ENCODE data around the gene UTP14A. TPM values are rescaled to one million over a fixed set of nuclear protein-coding genes. Genes with fewer than 3 reads are reported as not detected.
A peak's percentile ranks its signal among the peaks of the same experiment; 100 is the strongest.

UTP14A gene
- total and polyA plus RNA-seq, 2 of the 13 experiments (the other 11 are each of a cell fraction or from before 2014, with no cell fraction given): 7.4 to 19.0 TPM

DNA sequence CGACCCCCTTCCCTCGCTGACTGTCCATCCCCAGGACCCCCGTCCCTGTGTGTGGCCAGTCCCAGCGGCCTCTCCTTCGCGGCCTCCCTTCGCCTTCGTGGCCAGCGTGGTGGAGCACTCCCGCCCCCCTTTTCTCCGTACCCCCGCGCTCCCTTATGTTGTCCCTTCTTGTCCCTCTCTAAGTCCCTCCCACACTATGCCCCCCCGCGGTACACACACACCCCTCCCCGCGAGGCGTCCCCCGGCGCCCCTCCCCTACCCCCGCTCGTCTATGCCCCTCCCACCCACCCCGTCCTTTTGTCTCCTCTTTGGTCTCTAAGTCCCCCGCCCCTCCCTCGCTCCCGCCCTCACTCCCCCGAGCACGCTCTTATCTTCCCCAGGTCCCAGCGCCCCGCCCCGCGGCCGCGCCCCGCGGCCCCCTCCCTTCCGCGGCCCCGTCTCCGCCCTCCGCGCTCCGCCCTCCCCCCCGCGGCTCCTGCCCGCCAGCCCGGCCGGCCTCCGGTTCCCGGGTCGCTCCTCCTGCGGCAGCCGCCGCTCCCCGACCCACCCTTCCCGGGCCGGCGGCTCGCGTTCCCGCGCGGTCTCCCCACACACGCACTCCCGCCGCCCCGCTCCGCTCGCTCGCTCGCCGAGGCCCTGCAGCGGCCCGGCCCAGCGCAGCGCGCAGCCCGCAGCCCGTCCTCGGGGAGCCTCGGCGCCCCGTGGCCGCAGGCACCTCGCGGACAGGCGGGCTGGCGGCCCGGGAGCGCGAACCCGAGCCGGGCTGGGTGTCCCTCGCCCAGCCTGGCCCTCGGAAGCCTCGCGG lies 26.3 kb downstream of the UTP14A start:
- peaks cover 0 to 9% of the 10 kb centered on the region in 2 experiments; a peak in 3 of 5 replicates for H3K27me3 ChIP-seq (ENCODE audit: control insufficient read depth in 1 of 2, insufficient read depth in 2 of 2, low read length in 2 of 2)
- H3K9me3 ChIP-seq (ENCODE audit: low read length): no peaks in the 10 kb centered on the region
- H3K27ac ChIP-seq (ENCODE audit: extremely low read length, insufficient read depth, low read length): peak overlapping the region; percentile 64
- BruUV-seq (replicated peaks): no TSS peak
- ATAC-seq: peak; percentile 57
- H3K36me3 ChIP-seq (replicated peaks in 1 of 2; ENCODE audit: control insufficient read depth in 1 of 2, insufficient read depth in 2 of 2, low read length in 2 of 2): peaks cover 0 to under 1% of the 10 kb centered on the region in 2 experiments; a peak in 1 of 5 replicates
- peak; percentile 62 for DNase-seq (ENCODE audit: low spot score)
- intact Hi-C loops (cut with micrococcal nuclease; ENCODE audit: unreplicated experiment) (loop anchor here (1.0 to 5.0 kb wide), 2 partner anchors 50 to 96 kb away; partner anchors contain the start of gene BCORL1), in situ Hi-C loops (cut with HindIII; ENCODE audit: extremely low pct_ligation_motif_present, low pct_unique_long_range_greater_than_20kb) (no loop called here)
- ChIA-PET POLR2A (no interaction called here), CTCF (ENCODE audit: low intra/inter-chr PET ratio, low total read pairs) (no interaction called here)
- H3K9ac ChIP-seq (ENCODE audit: insufficient read depth, low read depth, low read length): peak overlapping the region; percentile 59; the same call in 1 of the 2 replicates
- H3K79me2 ChIP-seq (ENCODE audit: insufficient read depth, low read length): no peaks in the 10 kb centered on the region
- 0 out of 2 replicates have a peak, but pooled peaks cover 5% of the 10 kb centered on the region for H3K4me1 ChIP-seq (ENCODE audit: insufficient read depth, low read length)
- peak overlapping the region; percentile 34 to 65 (median 57); a peak in 4 of 6 replicates for H3K4me3 ChIP-seq (replicated peaks in 1 of 3; ENCODE audit: insufficient read depth in 1 of 3, low read depth in 2 of 3, low read length in 3 of 3)
- no peaks in the 10 kb centered on the region for H4K20me1 ChIP-seq (ENCODE audit: insufficient read depth, low read length)
- TF ChIP-seq, protein P1, sequence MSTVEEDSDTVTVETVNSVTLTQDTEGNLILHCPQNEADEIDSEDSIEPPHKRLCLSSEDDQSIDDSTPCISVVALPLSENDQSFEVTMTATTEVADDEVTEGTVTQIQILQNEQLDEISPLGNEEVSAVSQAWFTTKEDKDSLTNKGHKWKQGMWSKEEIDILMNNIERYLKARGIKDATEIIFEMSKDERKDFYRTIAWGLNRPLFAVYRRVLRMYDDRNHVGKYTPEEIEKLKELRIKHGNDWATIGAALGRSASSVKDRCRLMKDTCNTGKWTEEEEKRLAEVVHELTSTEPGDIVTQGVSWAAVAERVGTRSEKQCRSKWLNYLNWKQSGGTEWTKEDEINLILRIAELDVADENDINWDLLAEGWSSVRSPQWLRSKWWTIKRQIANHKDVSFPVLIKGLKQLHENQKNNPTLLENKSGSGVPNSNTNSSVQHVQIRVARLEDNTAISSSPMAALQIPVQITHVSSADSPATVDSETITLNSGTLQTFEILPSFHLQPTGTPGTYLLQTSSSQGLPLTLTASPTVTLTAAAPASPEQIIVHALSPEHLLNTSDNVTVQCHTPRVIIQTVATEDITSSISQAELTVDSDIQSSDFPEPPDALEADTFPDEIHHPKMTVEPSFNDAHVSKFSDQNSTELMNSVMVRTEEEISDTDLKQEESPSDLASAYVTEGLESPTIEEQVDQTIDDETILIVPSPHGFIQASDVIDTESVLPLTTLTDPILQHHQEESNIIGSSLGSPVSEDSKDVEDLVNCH (CRISPR knock-in tag; IDR thresholded peaks at IDR 0.05): no peak
- no peak for TF ChIP-seq MTA3 (CRISPR knock-in tag; IDR thresholded peaks at IDR 0.05)
- TF ChIP-seq, protein P2, sequence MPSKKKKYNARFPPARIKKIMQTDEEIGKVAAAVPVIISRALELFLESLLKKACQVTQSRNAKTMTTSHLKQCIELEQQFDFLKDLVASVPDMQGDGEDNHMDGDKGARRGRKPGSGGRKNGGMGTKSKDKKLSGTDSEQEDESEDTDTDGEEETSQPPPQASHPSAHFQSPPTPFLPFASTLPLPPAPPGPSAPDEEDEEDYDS (CRISPR knock-in tag; IDR thresholded peaks at IDR 0.05): no peak
- TF ChIP-seq ZNF263 (CRISPR knock-in tag; IDR thresholded peaks at IDR 0.05): 0 out of 2 replicates have a peak, but pooled peaks have one; percentile 26
- no peak for TF ChIP-seq HCFC1 (IDR thresholded peaks at IDR 0.05; ENCODE audit: low read depth, low read length)
- no peak for TF ChIP-seq NFE2 (CRISPR knock-in tag; IDR thresholded peaks at IDR 0.05)
- TF ChIP-seq ZNF235 (CRISPR knock-in tag; IDR thresholded peaks at IDR 0.05; ENCODE audit: borderline replicate concordance): no peak
- no peak for TF ChIP-seq NR1H2 (CRISPR knock-in tag; IDR thresholded peaks at IDR 0.05; ENCODE audit: borderline replicate concordance, low read depth)
- no peak for TF ChIP-seq HHEX (CRISPR knock-in tag; IDR thresholded peaks at IDR 0.05)
- no peak for TF ChIP-seq SPEN (CRISPR knock-in tag; IDR thresholded peaks at IDR 0.05; ENCODE audit: low read depth)
- TF ChIP-seq ZFY (CRISPR knock-in tag; IDR thresholded peaks at IDR 0.05): peak; percentile 5; the same call in 1 of the 2 replicates
- TF ChIP-seq MAZ (IDR thresholded peaks at IDR 0.05; ENCODE audit: borderline replicate concordance, low read depth, low read length): no peak
- no peak for TF ChIP-seq MAZ (CRISPR knock-in tag; IDR thresholded peaks at IDR 0.05; ENCODE audit: low read depth)
- TF ChIP-seq SRSF9 (IDR thresholded peaks at IDR 0.05; ENCODE audit: borderline replicate concordance, insufficient read depth, low read depth, low read length, poor library complexity, severe bottlenecking): no peak
- TF ChIP-seq SIX4 (CRISPR knock-in tag; IDR thresholded peaks at IDR 0.05): no peak
- TF ChIP-seq KLF6 (CRISPR knock-in tag; IDR thresholded peaks at IDR 0.05): no peak
- FAIRE-seq: no peak
- no peak overlapping the region for H2AFZ ChIP-seq (ENCODE audit: low read length)
- whole genome bisulfite sequencing (ENCODE audit: low lambda C conversion rate): 5% methylated on average over 34 of the region's 97 CpGs
- H3K4me2 ChIP-seq (ENCODE audit: low read depth, low read length): peak overlapping the region; percentile 57

All from HepG2 (cell line).